Esophagus muscularis mucosa (tissue), 4 donors: ENCODE results near the gene KCNH4. TPM values are rescaled to one million over a fixed set of nuclear protein-coding genes. Genes with fewer than 3 reads are reported as not detected.

Source experiments
- DNase-seq: peaks from one replicate; pipeline ENCODE4 v3.0.0-alpha.2; 2017; ENCODE audit errors: extremely low spot score
- H3K27ac ChIP-seq, 4 donors: fragments of 200-600 bp; sonication (generic); replicated peaks in 1 of 4; 1 replicate in 3 of 4; 2 replicates in 1 of 4; pipeline ENCODE4 v1.5.1; 2016 to 2019; ENCODE audit warnings: mild to moderate bottlenecking in 1 of 4
- H3K27me3 ChIP-seq, 4 donors: fragments of 200-600 bp; sonication (generic); one replicate each; pipeline versions ENCODE4 v1.5.1 to v1.6.0; 2016 to 2019
- H3K36me3 ChIP-seq, 4 donors: fragments of 200-600 bp; sonication (generic); one replicate each; pipeline ENCODE4 v1.5.1; 2016 to 2019
- H3K4me1 ChIP-seq, 4 donors: fragments of 200-600 bp; sonication (generic); one replicate each; pipeline ENCODE4 v1.5.1; 2016 to 2019
- H3K4me3 ChIP-seq, 4 donors: fragments of 200-600 bp; sonication (generic); 1 replicate in 2 of 4; 2 replicates in 2 of 4; pipeline ENCODE4 v1.5.1; 2016 to 2019; ENCODE audit warnings: mild to moderate bottlenecking in 4 of 4, moderate library complexity in 1 of 4
- H3K9me3 ChIP-seq, 4 donors: fragments of 200-600 bp; sonication (generic); 1 replicate in 3 of 4; 2 replicates in 1 of 4; pipeline ENCODE4 v1.5.1; 2016 to 2019
- CTCF ChIP-seq, 3 experiments: fragments of 200-600 bp in 2 of 3; fragments of 450-650 bp in 1 of 3; sonication (generic) in 2 of 3; IDR thresholded peaks; one replicate each; pipeline ENCODE4 v1.5.1; 2017 to 2019; ENCODE audit warnings: antibody characterized with exemption in 3 of 3, mild to moderate bottlenecking in 2 of 3, moderate library complexity in 1 of 3
- EP300 ChIP-seq: sonication (generic); formaldehyde crosslinking; IDR thresholded peaks from one replicate; pipeline ENCODE4 v1.6.1; 2017; ENCODE audit warnings: antibody characterized with exemption
- POLR2A ChIP-seq: fragments of 450-650 bp; IDR thresholded peaks from one replicate; pipeline ENCODE4 v1.6.1; 2017; ENCODE audit warnings: antibody characterized with exemption, moderate library complexity, mild to moderate bottlenecking, low read depth
- POLR2AphosphoS5 ChIP-seq, 2 donors: sonication (generic); formaldehyde crosslinking; IDR thresholded peaks; one replicate each; pipeline ENCODE4 v1.6.1; 2017; ENCODE audit warnings: antibody characterized with exemption in 2 of 2
- WGBS: methylation state at CpG from one replicate; pipeline ENCODE4 v1.1.5; 2018; 5-methylcytosine and 5-hydroxymethylcytosine counted together
- intact Hi-C: fragments of 100-400 bp; cut with DNase I; formaldehyde crosslinking; loops from one replicate; pipeline ENCODE4 v1.15.1; 2023
- total RNA-seq, 4 donors: library from RNA; depleted of rRNA; stranded (reverse); fragments of >200 nt; gene quantifications; one replicate each; pipeline versions ENCODE4 v1.1.0 to v1.2.1, GENCODE V29; 2016

The KCNH4 gene
- total RNA-seq, 4 donors from 2014 or later = 0.17 to 0.42 (median 0.26) TPM

DNA sequence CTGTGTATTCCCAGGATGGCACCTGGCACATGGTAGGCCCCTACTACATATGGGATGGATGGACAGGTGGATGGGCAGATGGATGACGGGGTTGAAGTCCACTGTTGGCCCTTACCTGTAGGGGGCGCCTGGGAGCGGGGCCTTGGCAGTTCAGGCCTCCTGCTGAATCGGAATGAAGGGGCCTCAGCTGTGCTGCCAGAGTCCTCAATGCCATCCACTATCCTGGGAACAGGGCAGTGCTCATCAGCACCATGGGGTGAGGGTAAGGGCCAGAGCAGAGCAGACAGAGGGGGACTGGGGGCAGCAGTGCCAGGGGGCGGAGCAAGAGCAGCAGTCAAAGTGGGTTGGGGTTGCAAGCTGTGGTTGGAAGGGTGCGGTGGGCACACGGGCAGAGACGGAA lies 17.8 kb downstream of the KCNH4 start:
- H3K36me3 ChIP-seq = no peaks in the 10 kb centered on the region
- intact Hi-C loops = no loop called here
- H3K27me3 ChIP-seq = peaks cover 0 to 6% (median 0%) of the 10 kb centered on the region in 4 donors
- H3K4me3 ChIP-seq = no peak overlapping the region
- WGBS = 54% methylated on average over 8 of the region's 8 CpGs
- H3K9me3 ChIP-seq = no peaks in the 10 kb centered on the region
- no peak overlapping the region for H3K27ac ChIP-seq
- no peaks in the 10 kb centered on the region for H3K4me1 ChIP-seq
- TF ChIP-seq POLR2A (no peak), CTCF (IDR thresholded peaks at IDR 0.05) (peak in 1 of 3 experiments; percentile 9)
- DNase-seq = no peak

DNA sequence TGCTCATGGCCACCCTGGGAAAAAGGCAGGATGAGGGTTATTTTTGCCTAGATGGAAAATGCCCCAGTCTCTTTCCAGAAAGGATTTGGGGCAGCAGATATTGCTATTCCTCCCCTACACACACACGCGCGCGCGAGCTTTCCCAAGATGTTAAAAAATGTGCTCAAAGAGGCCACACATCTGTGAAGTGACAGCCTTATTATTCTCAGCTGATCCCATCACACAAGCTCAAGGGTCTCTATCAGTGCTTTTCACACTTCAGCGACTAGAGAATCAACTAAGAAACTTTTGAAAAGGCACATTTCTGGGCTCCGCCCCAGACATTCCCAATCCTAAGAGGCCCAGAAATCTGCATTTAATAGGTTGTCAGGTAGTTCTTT lies 20.4 kb downstream of the KCNH4 start:
- 83% methylated on average over 7 of the region's 7 CpGs for WGBS
- TF ChIP-seq CTCF (IDR thresholded peaks at IDR 0.05) (no peak), POLR2A (no peak), POLR2AphosphoS5 (IDR thresholded peaks at IDR 0.05) (no peak), EP300 (no peak)
- peaks cover 0 to 4% (median 3%) of the 10 kb centered on the region in 4 donors for H3K4me1 ChIP-seq
- H3K9me3 ChIP-seq = no peaks in the 10 kb centered on the region
- no peak overlapping the region for H3K4me3 ChIP-seq
- intact Hi-C loops = no loop called here
- H3K27ac ChIP-seq = no peak overlapping the region
- no peaks in the 10 kb centered on the region for H3K36me3 ChIP-seq
- peaks cover 0 to 6% (median 0%) of the 10 kb centered on the region in 4 donors for H3K27me3 ChIP-seq
- DNase-seq = no peak

DNA sequence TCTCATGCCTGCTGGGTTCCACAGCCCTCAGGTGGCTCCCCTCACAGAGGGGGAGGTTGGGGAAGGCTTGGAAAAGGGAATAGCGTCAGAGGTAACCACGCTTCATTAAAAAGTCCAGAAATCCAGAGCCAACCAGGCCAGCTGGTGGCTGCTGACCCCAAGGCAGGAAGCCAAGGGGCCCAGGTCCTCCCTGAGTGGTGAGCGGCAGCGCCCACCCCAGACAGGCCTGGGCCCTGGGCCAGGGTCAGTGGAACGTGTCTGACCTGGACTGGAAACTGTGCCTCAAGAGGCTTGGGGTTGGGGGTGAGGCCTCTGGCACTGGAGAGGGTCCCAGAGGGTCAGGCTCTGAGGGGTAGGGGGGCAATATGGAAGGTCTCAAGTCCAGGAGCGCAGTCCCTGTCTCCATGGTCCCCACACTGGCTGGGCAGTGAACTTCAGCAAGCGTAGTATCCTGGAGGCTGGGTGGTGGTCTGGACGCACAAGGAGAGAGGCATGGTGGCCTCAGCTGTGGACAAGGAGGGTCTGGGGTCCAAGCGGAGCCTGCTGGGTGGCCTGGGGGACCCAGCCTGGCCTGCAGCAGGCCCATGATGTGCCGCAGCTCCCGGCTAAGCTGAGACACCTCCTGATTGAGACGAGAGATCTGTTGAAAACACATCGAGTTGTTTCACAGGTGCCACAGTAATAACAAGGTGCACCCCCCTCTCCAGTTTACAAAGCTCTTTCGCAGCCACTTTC lies 21.0 kb downstream of the KCNH4 start:
- intact Hi-C loops = no loop called here
- Histone ChIP-seq H3K36me3 (no peaks in the 10 kb centered on the region), H3K27me3 (peaks cover 0 to 6% (median 0%) of the 10 kb centered on the region in 4 donors), H3K27ac (no peak overlapping the region), H3K4me1 (peaks cover 0 to 9% (median 6%) of the 10 kb centered on the region in 4 donors), H3K9me3 (no peaks in the 10 kb centered on the region), H3K4me3 (no peak overlapping the region)
- no peak for TF ChIP-seq POLR2A
- TF ChIP-seq CTCF (IDR thresholded peaks at IDR 0.05) = no peak
- TF ChIP-seq POLR2AphosphoS5 (IDR thresholded peaks at IDR 0.05) = no peak
- TF ChIP-seq EP300 = no peak
- WGBS = 78% methylated on average over 12 of the region's 14 CpGs
- no peak for DNase-seq

- Histone ChIP-seq H3K4me1 (peaks cover 27 to 47% (median 40%) of the 10 kb centered on the region in 4 donors), H3K4me3 (peak overlapping the region; percentile 81 to 99 (median 92)), H3K9me3 (no peaks in the 10 kb centered on the region), H3K36me3 (peaks cover 0 to 13% (median 5%) of the 10 kb centered on the region in 4 donors), H3K27me3 (no peaks in the 10 kb centered on the region), H3K27ac (peak overlapping the region in 1 of 4 donors; percentile 86)
- WGBS = 45% methylated on average over 17 of the region's 17 CpGs
- no peak for DNase-seq
- intact Hi-C loops = no loop called here
- TF ChIP-seq POLR2A (no peak), EP300 (no peak), CTCF (IDR thresholded peaks at IDR 0.05) (no peak), POLR2AphosphoS5 (IDR thresholded peaks at IDR 0.05) (no peak)
Observed at GRCh38 chr17:42155614-42156045, 25.3 kb downstream of the KCNH4 start.
